Nephron progenitor cell (in vitro differentiated cells): ENCODE data around the gene CMTM6.
"Not testable (repeated sequence)": the region's sequence is repeated elsewhere in the genome, so short reads cannot be mapped to it uniquely, and the experiment has no call there.

Source experiments
- DNase-seq: peaks from one replicate; pipeline ENCODE4 v3.0.0; 2021
- H3K27ac Mint-ChIP-seq: 2 replicates; pipeline ENCODE4 v1.8.0; 2021; ENCODE audit warnings: mild to moderate bottlenecking, moderate library complexity, mixed read lengths
- H3K27me3 Mint-ChIP-seq: 2 replicates; pipeline ENCODE4 v1.8.0; 2021; ENCODE audit warnings: mild to moderate bottlenecking, low read depth, mixed read lengths; ENCODE audit not compliant: poor library complexity
- H3K36me3 Mint-ChIP-seq: 2 replicates; pipeline ENCODE4 v1.8.0; 2021; ENCODE audit warnings: low read depth, mixed read lengths
- H3K4me1 Mint-ChIP-seq: 2 replicates; pipeline ENCODE4 v1.8.0; 2021; ENCODE audit warnings: mixed read lengths
- H3K4me3 Mint-ChIP-seq: 2 replicates; pipeline ENCODE4 v1.8.0; 2021; ENCODE audit warnings: mild to moderate bottlenecking, moderate library complexity, mixed read lengths
- H3K9me3 Mint-ChIP-seq: 2 replicates; pipeline ENCODE4 v1.8.0; 2021; ENCODE audit warnings: mild to moderate bottlenecking, moderate library complexity, mixed read lengths
- TF ChIP-seq, protein P1 (sequence below): fragments of 200-600 bp; sonication (generic); IDR thresholded peaks from 2 replicates; pipeline ENCODE4 v1.5.0; 2021; ENCODE audit warnings: antibody characterized with exemption

CMTM6 gene

GRCh38 chr3:32440611-32441350, 61.9 kb downstream of the CMTM6 start:
- DNase-seq: no peak
- peaks cover 41% of the 10 kb centered on the region for H3K36me3 Mint-ChIP-seq
- TF ChIP-seq, protein P1, sequence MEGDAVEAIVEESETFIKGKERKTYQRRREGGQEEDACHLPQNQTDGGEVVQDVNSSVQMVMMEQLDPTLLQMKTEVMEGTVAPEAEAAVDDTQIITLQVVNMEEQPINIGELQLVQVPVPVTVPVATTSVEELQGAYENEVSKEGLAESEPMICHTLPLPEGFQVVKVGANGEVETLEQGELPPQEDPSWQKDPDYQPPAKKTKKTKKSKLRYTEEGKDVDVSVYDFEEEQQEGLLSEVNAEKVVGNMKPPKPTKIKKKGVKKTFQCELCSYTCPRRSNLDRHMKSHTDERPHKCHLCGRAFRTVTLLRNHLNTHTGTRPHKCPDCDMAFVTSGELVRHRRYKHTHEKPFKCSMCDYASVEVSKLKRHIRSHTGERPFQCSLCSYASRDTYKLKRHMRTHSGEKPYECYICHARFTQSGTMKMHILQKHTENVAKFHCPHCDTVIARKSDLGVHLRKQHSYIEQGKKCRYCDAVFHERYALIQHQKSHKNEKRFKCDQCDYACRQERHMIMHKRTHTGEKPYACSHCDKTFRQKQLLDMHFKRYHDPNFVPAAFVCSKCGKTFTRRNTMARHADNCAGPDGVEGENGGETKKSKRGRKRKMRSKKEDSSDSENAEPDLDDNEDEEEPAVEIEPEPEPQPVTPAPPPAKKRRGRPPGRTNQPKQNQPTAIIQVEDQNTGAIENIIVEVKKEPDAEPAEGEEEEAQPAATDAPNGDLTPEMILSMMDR: no peak
- H3K4me3 Mint-ChIP-seq: no peak overlapping the region
- peaks cover 11% of the 10 kb centered on the region for H3K9me3 Mint-ChIP-seq
- H3K27me3 Mint-ChIP-seq: no peaks in the 10 kb centered on the region
- H3K4me1 Mint-ChIP-seq: peaks cover 27% of the 10 kb centered on the region
- peak overlapping the region; percentile 85 for H3K27ac Mint-ChIP-seq

- H3K9me3 Mint-ChIP-seq, H3K4me3 Mint-ChIP-seq, DNase-seq, H3K27me3 Mint-ChIP-seq, H3K27ac Mint-ChIP-seq: not testable (repeated sequence)
- H3K36me3 Mint-ChIP-seq: peaks cover 30% of the 10 kb centered on the region
- H3K4me1 Mint-ChIP-seq: peaks cover 27% of the 10 kb centered on the region
Observed at GRCh38 chr3:32439421-32439820, 63.2 kb downstream of the CMTM6 start.

GRCh38 chr3:32438596-32439344, 63.9 kb downstream of the CMTM6 start:
- H3K27ac Mint-ChIP-seq: peak overlapping the region; percentile 19
- H3K27me3 Mint-ChIP-seq: no peaks in the 10 kb centered on the region

GRCh38 chr3:32437896-32438295, 64.8 kb downstream of the CMTM6 start:
- no peak for DNase-seq
- TF ChIP-seq, protein P1: no peak

More at GRCh38 chr3:32438596-32439344, 63.9 kb downstream of the CMTM6 start:
- peaks cover 23% of the 10 kb centered on the region for H3K36me3 Mint-ChIP-seq
- peaks cover 27% of the 10 kb centered on the region for H3K4me1 Mint-ChIP-seq
- H3K9me3 Mint-ChIP-seq: peaks cover 4% of the 10 kb centered on the region
- DNase-seq: no peak
- H3K4me3 Mint-ChIP-seq: no peak overlapping the region
- TF ChIP-seq, protein P1: no peak

GRCh38 chr3:32436816-32437189, 65.8 kb downstream of the CMTM6 start:
- Mint-ChIP-seq H3K9me3 (no peaks in the 10 kb centered on the region), H3K4me1 (peaks cover 36% of the 10 kb centered on the region), H3K27ac (no peak overlapping the region), H3K36me3 (peaks cover 11% of the 10 kb centered on the region), H3K4me3 (no peak overlapping the region), H3K27me3 (peaks cover 5% of the 10 kb centered on the region)
- TF ChIP-seq, protein P1: no peak
- no peak for DNase-seq

More at GRCh38 chr3:32437896-32438295, 64.8 kb downstream of the CMTM6 start:
- H3K4me3 Mint-ChIP-seq: no peak overlapping the region
- peaks cover 21% of the 10 kb centered on the region for H3K36me3 Mint-ChIP-seq
- H3K27me3 Mint-ChIP-seq: peaks cover 5% of the 10 kb centered on the region
- H3K4me1 Mint-ChIP-seq: peaks cover 33% of the 10 kb centered on the region
- H3K9me3 Mint-ChIP-seq: no peaks in the 10 kb centered on the region
- H3K27ac Mint-ChIP-seq: no peak overlapping the region

DNA sequence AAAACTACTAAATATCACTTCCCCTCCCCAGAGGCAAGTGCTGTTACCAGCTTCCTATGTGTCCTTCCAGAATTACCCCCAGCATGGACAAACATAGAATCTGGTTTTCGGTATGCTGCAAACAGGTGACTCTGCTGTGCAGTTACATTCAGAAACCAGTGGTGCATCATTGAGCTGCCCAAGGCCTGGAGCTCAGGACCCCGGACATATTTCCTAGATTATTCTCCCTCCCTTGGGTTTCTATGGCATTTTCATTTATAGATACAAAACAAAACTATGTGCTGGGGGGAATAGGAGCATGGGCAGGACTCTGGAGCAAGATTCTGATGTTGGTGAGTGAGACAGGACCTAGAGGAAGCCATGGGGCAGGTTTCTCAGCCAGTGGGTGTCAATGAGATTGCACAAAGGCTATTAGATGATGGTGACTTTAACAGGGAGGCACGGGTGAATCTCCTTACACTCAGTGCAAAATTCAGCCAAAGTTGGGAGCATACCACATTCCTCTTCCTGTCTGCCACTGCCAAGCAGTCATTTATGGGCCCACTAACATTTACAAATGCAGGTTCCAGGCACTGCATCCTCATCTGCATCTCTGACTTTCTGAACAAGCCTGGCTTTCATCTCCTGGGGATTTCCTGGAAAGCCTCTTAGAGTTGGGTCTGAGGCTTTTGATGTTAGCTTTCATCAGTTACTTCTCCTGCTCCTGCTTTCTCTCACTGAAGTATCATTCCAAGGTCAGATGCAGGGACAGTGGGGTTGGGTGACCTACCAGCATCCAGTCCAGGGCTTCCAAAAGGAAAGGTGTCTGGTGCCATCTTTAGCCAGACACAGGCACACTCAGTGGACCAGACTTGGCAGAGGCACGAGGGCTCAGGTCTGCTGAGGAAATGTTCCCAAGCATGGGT, 66.5 kb downstream of the CMTM6 start:
- TF ChIP-seq, protein P1: no peak
- peaks cover 29% of the 10 kb centered on the region for H3K4me1 Mint-ChIP-seq
- H3K9me3 Mint-ChIP-seq: no peaks in the 10 kb centered on the region
- DNase-seq: no peak
- H3K4me3 Mint-ChIP-seq: no peak overlapping the region
- H3K36me3 Mint-ChIP-seq: peaks cover 6% of the 10 kb centered on the region
- peaks cover 5% of the 10 kb centered on the region for H3K27me3 Mint-ChIP-seq
- H3K27ac Mint-ChIP-seq: no peak overlapping the region
